Fibroblast of lung (primary cell): ENCODE data around the gene TMEM98. TPM values are rescaled to one million over a fixed set of nuclear protein-coding genes. Genes with fewer than 3 reads are reported as not detected.

Experiments used
- DNase-seq, 2 donors: peaks; one replicate each; pipeline versions ENCODE4 v3.0.0 to v3.0.0-alpha.2; 2010; ENCODE audit warnings: low read depth in 2 of 2
- H2AFZ ChIP-seq: 2 replicates; pipeline ENCODE4 v1.5.1; 2012; ENCODE audit warnings: low read length, control low read depth, inconsistent platforms
- H3K27ac ChIP-seq: 2 replicates; pipeline ENCODE4 v1.5.1; 2011; ENCODE audit warnings: low read length, control low read depth; ENCODE audit not compliant: insufficient read depth
- H3K27me3 ChIP-seq: 2 replicates; pipeline ENCODE4 v1.5.1; 2011; ENCODE audit warnings: mild to moderate bottlenecking, low read length; ENCODE audit not compliant: control insufficient read depth, insufficient read depth
- H3K36me3 ChIP-seq: 2 replicates; pipeline ENCODE4 v1.5.1; 2011; ENCODE audit warnings: low read length; ENCODE audit not compliant: control insufficient read depth, insufficient read depth
- H3K4me1 ChIP-seq: 2 replicates; pipeline ENCODE4 v1.5.1; 2011; ENCODE audit warnings: low read length; ENCODE audit not compliant: control insufficient read depth, insufficient read depth; ENCODE audit errors: extremely low read depth
- H3K4me2 ChIP-seq: 2 replicates; pipeline ENCODE4 v1.5.1; 2011; ENCODE audit warnings: low read length, control low read depth; ENCODE audit not compliant: insufficient read depth; ENCODE audit errors: extremely low read depth
- H3K4me3 ChIP-seq, 4 experiments: fragments of 200-600 bp in 1 of 4; sonication (generic) in 1 of 4; replicated peaks in 1 of 4; 2 replicates each; pipeline ENCODE4 v1.5.1; 2011 to 2016; ENCODE audit warnings: low read length in 4 of 4, low read depth in 3 of 4, mild to moderate bottlenecking in 3 of 4, control low read depth in 2 of 4, inconsistent platforms in 1 of 4, mixed read lengths in 1 of 4; ENCODE audit not compliant: insufficient read depth in 1 of 4; ENCODE audit errors: control extremely low read depth in 1 of 4
- H3K79me2 ChIP-seq: 2 replicates; pipeline ENCODE4 v1.5.1; 2012; ENCODE audit warnings: mild to moderate bottlenecking, low read length, inconsistent platforms; ENCODE audit not compliant: control insufficient read depth, insufficient read depth
- H3K9ac ChIP-seq: 2 replicates; pipeline ENCODE4 v1.5.1; 2011; ENCODE audit warnings: mild to moderate bottlenecking, low read length, control low read depth; ENCODE audit not compliant: insufficient read depth
- H3K9me3 ChIP-seq: 2 replicates; pipeline ENCODE4 v1.5.1; 2012; ENCODE audit warnings: low read depth, low read length; ENCODE audit not compliant: control insufficient read depth, insufficient read depth
- H4K20me1 ChIP-seq: 2 replicates; pipeline ENCODE4 v1.5.1; 2011; ENCODE audit warnings: low read length; ENCODE audit not compliant: control insufficient read depth, insufficient read depth; ENCODE audit errors: extremely low read depth
- CTCF ChIP-seq, 2 donors: IDR thresholded peaks in 1 of 2; conservative IDR thresholded peaks in 1 of 2; 1 replicate in 1 of 2; 2 replicates in 1 of 2; pipeline ENCODE4 v1.5.1; 2011 to 2012; ENCODE audit warnings: low read length in 2 of 2, control low read depth in 1 of 2, inconsistent platforms in 1 of 2, low read depth in 1 of 2, mild to moderate bottlenecking in 1 of 2
- EZH2 ChIP-seq: IDR thresholded peaks from 2 replicates; pipeline ENCODE4 v1.5.1; 2012; ENCODE audit warnings: low read length, control low read depth, mild to moderate bottlenecking; ENCODE audit errors: missing control alignments
- polyA plus RNA-seq, 2 donors: library from polyadenylated mRNA; depleted of rRNA in 1 of 2; stranded (reverse) in 1 of 2; unstranded in 1 of 2; fragments of >200 nt; gene quantifications; 2 replicates each; pipeline ENCODE4 v1.2.1, GENCODE V29; 2011 to 2012; ENCODE audit warnings: missing spikeins in 1 of 2
- total RNA-seq: library from RNA; depleted of rRNA; stranded (reverse); fragments of >200 nt; gene quantifications from 2 replicates; pipeline ENCODE4 v1.2.1, GENCODE V29; 2014

The TMEM98 gene
- total and polyA plus RNA-seq, 2 donors (not counting 1 experiment from before 2014, with no cell fraction given) = 153 to 220 TPM

- Histone ChIP-seq H3K36me3 (no peaks in the 10 kb centered on the region), H4K20me1 (no peaks in the 10 kb centered on the region), H3K27me3 (no peaks in the 10 kb centered on the region), H3K9ac (no peak overlapping the region), H3K27ac (no peak overlapping the region), H3K79me2 (no peaks in the 10 kb centered on the region), H3K9me3 (no peaks in the 10 kb centered on the region), H2AFZ (no peak overlapping the region), H3K4me3 (no peak overlapping the region), H3K4me1 (peaks cover 4% of the 10 kb centered on the region), H3K4me2 (no peak overlapping the region)
- no peak for DNase-seq
- TF ChIP-seq EZH2 = no peak
- TF ChIP-seq CTCF (conservative IDR thresholded peaks at IDR 0.05 in 1 of 2, IDR thresholded peaks at IDR 0.05 in 1 of 2; ENCODE audit: low read depth in 1 of 2, low read length in 2 of 2) = no peak
Observed at GRCh38 chr17:32914181-32914580, 13.8 kb upstream of the TMEM98 start.

- Histone ChIP-seq H2AFZ (no peak overlapping the region), H3K79me2 (no peaks in the 10 kb centered on the region), H3K4me2 (no peak overlapping the region), H3K4me3 (no peak overlapping the region), H3K4me1 (peaks cover 4% of the 10 kb centered on the region), H3K27me3 (no peaks in the 10 kb centered on the region), H3K9ac (no peak overlapping the region), H3K9me3 (no peaks in the 10 kb centered on the region), H3K27ac (no peak overlapping the region), H3K36me3 (no peaks in the 10 kb centered on the region), H4K20me1 (no peaks in the 10 kb centered on the region)
- no peak for TF ChIP-seq CTCF (conservative IDR thresholded peaks at IDR 0.05 in 1 of 2, IDR thresholded peaks at IDR 0.05 in 1 of 2; ENCODE audit: low read depth in 1 of 2, low read length in 2 of 2)
- TF ChIP-seq EZH2 = no peak
- DNase-seq = no peak
Observed at GRCh38 chr17:32915245-32915644, 12.7 kb upstream of the TMEM98 start.

- Histone ChIP-seq H3K27ac (no peak overlapping the region), H3K36me3 (no peaks in the 10 kb centered on the region), H3K4me1 (peaks cover 4% of the 10 kb centered on the region), H4K20me1 (no peaks in the 10 kb centered on the region), H3K4me3 (no peak overlapping the region), H3K4me2 (no peak overlapping the region), H3K9me3 (no peaks in the 10 kb centered on the region), H3K9ac (no peak overlapping the region), H3K27me3 (no peaks in the 10 kb centered on the region), H2AFZ (no peak overlapping the region), H3K79me2 (no peaks in the 10 kb centered on the region)
- TF ChIP-seq EZH2 (no peak), CTCF (conservative IDR thresholded peaks at IDR 0.05 in 1 of 2, IDR thresholded peaks at IDR 0.05 in 1 of 2; ENCODE audit: low read depth in 1 of 2, low read length in 2 of 2) (no peak)
- DNase-seq = no peak
Observed at GRCh38 chr17:32916134-32916533, 11.8 kb upstream of the TMEM98 start.
